SJCRH30 (cell line): Measurements from ENCODE around the gene EVPL. TPM values are rescaled to one million over a fixed set of nuclear protein-coding genes. Genes with fewer than 3 reads are reported as not detected.
"Not testable (repeated sequence)": the region's sequence is repeated elsewhere in the genome, so short reads cannot be mapped to it uniquely, and the experiment has no call there.

Source experiments
- DNase-seq, 2 experiments: peaks; one replicate each; pipeline ENCODE4 v3.0.0-alpha.2; 2015 to 2020
- H3K27ac ChIP-seq: fragments of 250-450 bp; sonication (Bioruptor Pico); 2 replicates; pipeline ENCODE4 v1.5.1; 2020; ENCODE audit warnings: mild to moderate bottlenecking, moderate library complexity
- H3K27me3 ChIP-seq: fragments of 250-450 bp; sonication (Bioruptor Pico); 2 replicates; pipeline ENCODE4 v1.5.1; 2020; ENCODE audit warnings: mild to moderate bottlenecking, moderate library complexity
- H3K36me3 ChIP-seq: fragments of 250-450 bp; sonication (Bioruptor Pico); 2 replicates; pipeline ENCODE4 v1.5.1; 2020; ENCODE audit warnings: mild to moderate bottlenecking, moderate library complexity
- H3K4me1 ChIP-seq: fragments of 250-450 bp; sonication (Bioruptor Pico); 2 replicates; pipeline ENCODE4 v1.5.1; 2020; ENCODE audit warnings: mild to moderate bottlenecking, moderate library complexity
- H3K4me3 ChIP-seq: fragments of 250-450 bp; sonication (Bioruptor Pico); 2 replicates; pipeline ENCODE4 v1.5.1; 2020; ENCODE audit warnings: mild to moderate bottlenecking, moderate library complexity
- H3K9me3 ChIP-seq: fragments of 250-450 bp; sonication (Bioruptor Pico); replicated peaks from 2 replicates; pipeline ENCODE4 v1.5.1; 2020; ENCODE audit warnings: mild to moderate bottlenecking, moderate library complexity
- total RNA-seq: library from RNA; depleted of rRNA; stranded (reverse); fragments of >200 nt; shearing (Covaris generic); gene quantifications from 2 replicates; pipeline ENCODE4 v1.2.3, GENCODE V29; 2014

Gene EVPL
- total RNA-seq, 1 experiment from 2014 or later = 1.1 TPM

GRCh38 chr17:75981019-75981615 lies 46.0 kb downstream of the EVPL start:
- Histone ChIP-seq H3K27ac (no peak overlapping the region), H3K27me3 (no peaks in the 10 kb centered on the region), H3K9me3 (no peaks in the 10 kb centered on the region), H3K4me3 (no peak overlapping the region), H3K4me1 (peaks cover 3% of the 10 kb centered on the region), H3K36me3 (no peaks in the 10 kb centered on the region)
- DNase-seq = no peak

DNA sequence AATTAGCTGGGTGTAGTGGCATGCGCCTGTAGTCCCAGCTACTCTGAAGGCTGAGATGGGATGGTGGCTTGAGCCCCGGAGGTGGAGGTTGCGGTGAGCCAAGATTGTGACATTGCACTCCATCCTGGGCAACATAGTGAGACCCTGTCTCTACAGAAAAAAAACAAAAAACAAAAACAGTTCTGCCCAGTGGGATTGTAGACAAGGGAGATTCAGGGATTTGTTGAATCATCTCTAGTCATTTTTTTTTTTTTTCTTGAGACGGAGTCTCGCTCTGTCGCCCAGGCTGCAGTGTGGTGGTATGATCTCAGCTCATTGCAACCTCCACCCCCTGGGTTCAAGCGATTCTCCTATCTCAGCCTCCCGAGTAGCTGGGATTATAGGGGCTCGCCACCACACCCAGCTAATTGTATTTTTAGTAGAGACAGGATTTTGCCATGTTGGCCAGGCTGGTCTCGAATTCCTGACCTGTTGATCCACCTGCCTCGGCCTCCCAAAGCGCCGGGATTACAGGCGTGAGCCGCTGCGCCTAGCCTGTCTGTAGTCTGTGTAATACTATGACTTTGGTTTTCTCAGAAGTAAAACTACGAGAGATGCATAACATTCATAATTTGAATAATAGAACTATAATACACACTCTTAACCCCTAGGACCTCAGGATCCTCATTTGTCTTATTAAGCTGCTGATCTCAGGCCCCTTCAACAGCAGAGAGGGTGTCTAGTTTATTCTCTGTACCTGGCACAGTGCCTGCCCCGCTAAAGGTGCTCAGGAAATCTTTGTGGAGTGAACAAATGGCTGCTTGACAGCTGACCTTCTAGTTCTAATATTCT lies 46.7 kb downstream of the EVPL start:
- Histone ChIP-seq H3K4me3 (peak overlapping the region; percentile 85), H3K4me1 (peaks cover 3% of the 10 kb centered on the region), H3K36me3 (no peaks in the 10 kb centered on the region), H3K27me3 (no peaks in the 10 kb centered on the region), H3K9me3 (no peaks in the 10 kb centered on the region), H3K27ac (peak overlapping the region; percentile 95)
- DNase-seq = no peak

DNA sequence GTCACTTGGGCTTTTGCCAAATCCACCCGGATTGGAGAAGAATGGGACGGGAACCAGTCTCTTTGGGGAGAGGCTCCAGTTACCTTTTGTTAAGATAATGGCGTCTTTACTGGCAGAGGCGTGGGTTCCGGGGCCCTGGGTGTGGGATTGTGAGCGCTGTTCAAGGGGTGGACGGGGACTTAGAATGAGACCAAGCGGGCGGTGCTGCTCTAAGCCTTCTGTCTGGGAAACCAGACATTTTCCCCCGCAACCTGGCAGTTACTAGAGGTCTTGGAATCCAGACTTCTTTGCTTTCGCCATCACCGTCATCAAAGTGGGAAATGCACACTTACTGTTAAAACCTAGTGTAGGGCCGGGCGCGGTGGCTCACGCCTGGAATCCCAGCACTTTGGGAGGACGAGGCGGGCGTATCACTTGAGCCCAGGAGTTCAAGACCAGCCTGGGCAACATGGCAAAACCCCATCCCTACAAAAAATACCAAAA lies 47.4 kb downstream of the EVPL start:
- DNase-seq = no peak
- H3K4me3 ChIP-seq = peak overlapping the region; percentile 85
- H3K27ac ChIP-seq = peak overlapping the region; percentile 95
- no peaks in the 10 kb centered on the region for H3K36me3 ChIP-seq
- H3K4me1 ChIP-seq = peaks cover 3% of the 10 kb centered on the region
- no peaks in the 10 kb centered on the region for H3K27me3 ChIP-seq
- no peaks in the 10 kb centered on the region for H3K9me3 ChIP-seq

DNA sequence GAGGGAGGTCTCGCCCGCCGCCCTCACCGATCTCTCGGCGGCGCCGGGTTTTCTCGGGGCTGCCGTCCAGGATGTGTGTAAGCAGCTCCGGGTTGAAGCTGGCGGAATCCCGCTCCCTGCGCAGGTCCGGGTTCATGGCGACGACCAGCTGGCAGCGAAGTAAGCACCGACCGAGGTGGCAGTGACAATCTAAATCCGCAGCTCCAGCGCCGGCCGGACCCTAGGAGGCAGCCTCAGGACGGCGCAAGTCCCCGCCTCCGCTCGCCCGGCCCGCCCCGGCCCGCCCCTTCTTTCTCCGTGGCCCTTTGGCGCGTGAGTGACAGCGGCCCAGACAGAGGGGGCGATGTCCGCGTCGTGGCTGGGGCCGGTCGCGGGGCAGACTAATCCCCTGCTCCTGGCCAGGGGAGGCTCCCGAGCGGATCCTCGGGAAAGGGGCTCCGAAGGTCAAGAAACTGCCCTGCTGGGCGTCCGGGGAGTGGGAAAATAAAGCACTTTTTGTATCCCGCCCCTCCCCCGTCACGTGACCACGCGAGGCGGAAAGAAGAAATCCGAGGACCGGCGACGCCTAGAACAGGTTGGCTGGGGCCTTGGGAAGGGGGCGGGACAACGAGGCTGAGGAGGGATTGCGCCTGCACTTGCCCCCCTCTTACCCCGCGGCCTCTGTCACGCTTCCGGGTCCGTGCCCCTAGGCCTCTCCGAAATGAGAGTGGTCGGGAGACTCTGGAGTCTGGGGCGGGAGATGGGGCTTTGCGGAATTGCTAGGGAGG lies 48.0 kb downstream of the EVPL start, which contains the start of the genes ACOX1 and TEN1:
TSS of gene ACOX1 (minus strand) at position 229 of the 767 bp plus-strand sequence. CDS start at position 136, 93 bp downstream.
TSS of gene TEN1 (plus strand) at position 303 of the 767 bp plus-strand sequence. CDS start 6,953 bp downstream, outside the sequence.
- no peaks in the 10 kb centered on the region for H3K9me3 ChIP-seq
- H3K36me3 ChIP-seq = no peaks in the 10 kb centered on the region
- peak; percentile 100 for DNase-seq
- peaks cover 3% of the 10 kb centered on the region for H3K4me1 ChIP-seq
- peak within 1 kb of the TSS; percentile 85 for H3K4me3 ChIP-seq
- peak within 1 kb of the TSS; percentile 95 for H3K27ac ChIP-seq
- no peaks in the 10 kb centered on the region for H3K27me3 ChIP-seq

DNA sequence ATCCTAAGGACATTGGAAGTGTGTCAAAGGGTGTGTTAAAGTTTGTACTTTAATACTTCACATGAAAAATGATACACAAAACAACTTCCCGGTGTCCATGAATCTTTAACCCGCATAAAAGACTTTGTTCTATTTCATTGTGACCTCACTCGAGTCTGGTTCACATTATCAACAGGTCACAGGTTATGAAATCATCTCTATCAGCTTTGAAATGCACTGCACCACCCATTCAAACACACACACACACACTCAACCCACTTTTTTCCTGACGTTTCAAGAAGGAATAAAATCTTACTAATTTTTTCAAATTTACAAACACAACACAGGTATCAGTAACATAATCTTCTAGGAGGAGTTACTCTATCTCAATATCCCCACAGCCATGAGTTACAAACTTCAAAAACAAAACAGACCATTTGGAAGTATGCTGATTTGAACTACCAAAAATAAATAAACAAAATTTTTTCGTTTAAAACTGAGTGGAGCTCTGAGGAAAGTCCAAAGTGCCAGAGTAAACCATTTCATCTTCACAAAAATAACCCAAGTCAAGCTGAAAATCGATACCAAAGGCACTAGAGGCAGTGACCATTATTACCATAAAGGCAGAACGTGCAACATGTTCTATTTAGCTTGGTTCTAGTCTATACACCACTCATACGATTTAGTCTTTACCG lies 50.8 kb downstream of the EVPL start:
- H3K4me3 ChIP-seq = no peak overlapping the region
- no peak for DNase-seq
- H3K9me3 ChIP-seq = no peaks in the 10 kb centered on the region
- no peaks in the 10 kb centered on the region for H3K27me3 ChIP-seq
- peaks cover 3% of the 10 kb centered on the region for H3K4me1 ChIP-seq
- H3K36me3 ChIP-seq = peaks cover 1% of the 10 kb centered on the region; the same call in 1 of the 2 replicates
- no peak overlapping the region for H3K27ac ChIP-seq

DNA sequence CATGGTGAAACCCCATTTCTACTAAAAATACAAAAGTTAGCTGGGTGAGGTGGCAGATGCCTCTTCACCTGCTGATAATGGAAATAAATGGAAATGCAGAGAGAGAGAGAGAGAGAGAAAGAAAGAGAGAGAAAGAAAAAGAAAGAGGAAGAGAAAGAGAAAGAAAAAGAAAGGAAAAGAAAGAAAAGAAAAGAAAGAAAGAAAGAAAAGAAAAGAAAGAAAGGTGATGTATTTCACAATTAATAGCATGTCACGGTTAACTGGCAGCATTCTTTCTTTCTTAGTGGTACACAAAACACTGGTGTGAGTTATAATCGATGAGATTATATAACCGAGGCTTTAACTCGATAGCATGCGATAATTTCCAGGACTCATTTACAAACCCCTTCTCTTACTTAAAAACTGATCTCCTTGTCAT lies 51.3 kb downstream of the EVPL start:
- Histone ChIP-seq H3K27ac (no peak overlapping the region), H3K4me1 (peaks cover 3% of the 10 kb centered on the region), H3K36me3 (peaks cover 2% of the 10 kb centered on the region; the same call in 1 of the 2 replicates), H3K9me3 (no peaks in the 10 kb centered on the region), H3K4me3 (no peak overlapping the region), H3K27me3 (no peaks in the 10 kb centered on the region)
- no peak for DNase-seq

GRCh38 chr17:75975187-75975586 lies 51.9 kb downstream of the EVPL start:
- H3K27me3 ChIP-seq, H3K27ac ChIP-seq, H3K9me3 ChIP-seq, DNase-seq, H3K4me1 ChIP-seq, H3K4me3 ChIP-seq, H3K36me3 ChIP-seq: not testable (repeated sequence)

GRCh38 chr17:75970626-75971025 lies 56.5 kb downstream of the EVPL start:
- Histone ChIP-seq H3K27ac (no peak overlapping the region), H3K36me3 (peaks cover 12% of the 10 kb centered on the region; the same call in 1 of the 2 replicates), H3K4me1 (no peaks in the 10 kb centered on the region), H3K4me3 (no peak overlapping the region), H3K27me3 (no peaks in the 10 kb centered on the region), H3K9me3 (no peaks in the 10 kb centered on the region)
- DNase-seq = no peak

GRCh38 chr17:75970011-75970523 lies 57.0 kb downstream of the EVPL start:
- H3K27ac ChIP-seq = no peak overlapping the region
- peaks cover 12% of the 10 kb centered on the region; the same call in 1 of the 2 replicates for H3K36me3 ChIP-seq
- no peak for DNase-seq

GRCh38 chr17:75969044-75969443 lies 58.1 kb downstream of the EVPL start:
- H3K4me3 ChIP-seq, H3K4me1 ChIP-seq, DNase-seq, H3K27me3 ChIP-seq, H3K9me3 ChIP-seq, H3K27ac ChIP-seq: not testable (repeated sequence)
- peaks cover 12% of the 10 kb centered on the region; the same call in 1 of the 2 replicates for H3K36me3 ChIP-seq

More at GRCh38 chr17:75970011-75970523, 57.0 kb downstream of the EVPL start:
- Histone ChIP-seq H3K4me3 (no peak overlapping the region), H3K9me3 (no peaks in the 10 kb centered on the region), H3K27me3 (no peaks in the 10 kb centered on the region), H3K4me1 (no peaks in the 10 kb centered on the region)

DNA sequence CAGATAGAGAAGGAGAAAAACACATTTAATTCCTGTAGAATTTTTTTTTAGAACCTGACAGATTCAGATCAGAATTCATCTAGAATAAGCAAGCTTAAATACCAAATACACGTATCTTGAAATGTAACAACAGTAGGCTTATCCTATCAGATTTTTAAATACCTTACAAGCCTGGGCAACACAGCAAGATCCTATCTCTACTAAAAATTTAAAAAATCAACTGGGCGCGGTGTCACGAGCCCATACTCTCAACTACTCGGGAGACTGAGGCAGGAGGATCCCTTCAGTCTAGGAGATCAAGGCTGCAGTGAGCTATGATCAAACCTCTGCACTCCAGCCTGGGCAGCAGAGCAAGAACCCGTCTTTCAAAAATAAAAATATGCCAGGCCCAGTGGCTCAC lies 61.6 kb downstream of the EVPL start:
- Histone ChIP-seq H3K4me3 (no peak overlapping the region), H3K4me1 (no peaks in the 10 kb centered on the region), H3K9me3 (no peaks in the 10 kb centered on the region), H3K27me3 (no peaks in the 10 kb centered on the region), H3K36me3 (peaks cover 10% of the 10 kb centered on the region; the same call in 1 of the 2 replicates), H3K27ac (no peak overlapping the region)
- DNase-seq = no peak

GRCh38 chr17:75959839-75960511 lies 67.1 kb downstream of the EVPL start:
- H3K36me3 ChIP-seq = peaks cover 21% of the 10 kb centered on the region
- no peak for DNase-seq
- no peak overlapping the region for H3K4me3 ChIP-seq
- H3K27me3 ChIP-seq = no peaks in the 10 kb centered on the region
- no peak overlapping the region for H3K27ac ChIP-seq
- no peaks in the 10 kb centered on the region for H3K4me1 ChIP-seq
- H3K9me3 ChIP-seq = no peaks in the 10 kb centered on the region

GRCh38 chr17:75959051-75959838 lies 67.9 kb downstream of the EVPL start:
- H3K27me3 ChIP-seq = no peaks in the 10 kb centered on the region
- H3K36me3 ChIP-seq = peaks cover 21% of the 10 kb centered on the region
- H3K27ac ChIP-seq = no peak overlapping the region
- no peak overlapping the region for H3K4me3 ChIP-seq
- no peaks in the 10 kb centered on the region for H3K9me3 ChIP-seq
- DNase-seq = no peak
- H3K4me1 ChIP-seq = no peaks in the 10 kb centered on the region
